NCI-H1417 (cell line): Measurements from ENCODE around the gene SLC39A5.
"Not testable (repeated sequence)": the region's sequence is repeated elsewhere in the genome, so short reads cannot be mapped to it uniquely, and the experiment has no call there.

Source experiments
- DNase-seq, 3 experiments: peaks; one replicate each; lab custom pipeline; 2025; lab: John Stamatoyannopoulos, UW

The SLC39A5 gene, protein sequence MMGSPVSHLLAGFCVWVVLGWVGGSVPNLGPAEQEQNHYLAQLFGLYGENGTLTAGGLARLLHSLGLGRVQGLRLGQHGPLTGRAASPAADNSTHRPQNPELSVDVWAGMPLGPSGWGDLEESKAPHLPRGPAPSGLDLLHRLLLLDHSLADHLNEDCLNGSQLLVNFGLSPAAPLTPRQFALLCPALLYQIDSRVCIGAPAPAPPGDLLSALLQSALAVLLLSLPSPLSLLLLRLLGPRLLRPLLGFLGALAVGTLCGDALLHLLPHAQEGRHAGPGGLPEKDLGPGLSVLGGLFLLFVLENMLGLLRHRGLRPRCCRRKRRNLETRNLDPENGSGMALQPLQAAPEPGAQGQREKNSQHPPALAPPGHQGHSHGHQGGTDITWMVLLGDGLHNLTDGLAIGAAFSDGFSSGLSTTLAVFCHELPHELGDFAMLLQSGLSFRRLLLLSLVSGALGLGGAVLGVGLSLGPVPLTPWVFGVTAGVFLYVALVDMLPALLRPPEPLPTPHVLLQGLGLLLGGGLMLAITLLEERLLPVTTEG

DNA sequence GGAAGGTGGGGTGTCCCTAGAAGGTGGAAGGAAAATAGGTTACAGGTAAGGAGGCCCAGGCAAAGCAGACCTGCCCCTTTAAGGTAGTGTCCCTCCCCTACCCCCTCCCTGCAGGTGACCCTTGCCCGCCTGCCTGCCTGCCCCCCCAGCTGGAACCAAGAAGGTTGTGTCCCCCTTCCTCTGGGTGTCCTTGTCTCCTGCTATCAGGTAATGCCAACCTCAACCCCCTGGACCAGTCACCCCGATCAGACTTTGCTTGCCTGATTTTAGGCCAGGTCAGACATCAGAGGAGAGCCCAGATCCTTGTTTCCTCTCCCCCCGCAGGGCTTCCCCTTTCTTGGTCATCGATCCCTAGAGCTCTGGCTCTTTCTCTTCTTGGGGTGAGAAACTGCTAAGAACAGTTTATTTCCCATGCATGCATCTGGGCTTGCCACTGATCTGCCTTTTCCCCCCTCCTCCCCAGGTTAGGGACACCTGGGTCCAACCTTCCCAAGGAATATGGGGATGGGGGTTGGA, at the start of gene SLC39A5:
Gene SLC39A5 (plus strand): TSS at position 136 of the 516 bp plus-strand sequence. CDS start 1,224 bp downstream, outside the sequence.
- DNase-seq = no peak

DNA sequence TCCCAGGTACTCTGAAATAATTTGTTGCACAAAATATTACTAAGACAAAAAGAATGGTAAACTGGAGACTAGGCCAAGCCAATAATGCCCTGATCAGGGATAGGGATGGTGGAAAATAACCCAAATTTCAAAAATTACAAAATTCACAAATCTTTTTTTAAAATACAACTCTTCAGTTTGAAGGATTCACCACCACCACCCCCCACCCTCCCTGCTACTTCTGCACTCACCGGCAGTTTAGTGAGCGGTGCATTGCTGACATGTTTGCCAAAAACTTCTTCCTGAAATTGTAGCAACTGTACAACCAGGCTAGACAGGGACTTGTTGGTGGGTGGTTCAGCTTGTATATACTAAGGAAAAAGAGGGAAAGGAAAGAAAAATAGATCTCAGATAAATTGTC, 42.9 kb upstream of the SLC39A5 start:
- DNase-seq = no peak

DNA sequence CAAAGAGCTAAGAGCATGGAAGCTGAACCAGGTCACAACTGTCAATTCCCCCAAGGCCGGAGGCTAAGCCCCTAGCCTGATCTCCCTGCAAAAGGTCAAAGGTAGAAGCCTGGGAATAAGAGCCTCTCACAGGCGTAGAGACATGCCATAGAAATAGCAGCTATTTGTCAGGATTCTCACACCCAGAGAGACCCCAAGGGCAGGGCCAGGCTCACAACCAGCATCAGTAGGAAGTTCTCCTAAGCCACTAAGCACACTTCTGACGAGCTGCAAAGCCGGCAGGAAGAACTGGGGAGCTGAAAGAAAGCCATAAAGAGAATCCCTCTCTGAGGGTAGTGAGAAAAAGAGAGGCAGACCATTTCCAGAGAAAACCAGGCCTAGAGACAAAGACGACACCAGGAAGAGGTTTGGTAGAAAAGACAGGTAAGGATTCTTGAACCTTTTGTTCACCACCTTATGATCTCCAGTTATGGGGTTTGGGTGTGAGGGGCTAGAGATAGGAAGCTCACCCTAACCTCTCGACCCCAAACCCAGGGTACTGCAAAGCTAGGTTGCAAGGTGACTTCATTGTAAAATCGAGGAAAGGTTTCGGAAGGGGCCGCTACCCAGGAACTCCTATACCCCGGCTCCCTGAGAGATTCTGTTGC, 41.6 kb upstream of the SLC39A5 start:
- no peak for DNase-seq

GRCh38 chr12:56188778-56189098, 41.1 kb upstream of the SLC39A5 start:
- DNase-seq = peak in 2 of 3 experiments; percentile 78 to 80

- peak; percentile 89 to 92 (median 90) for DNase-seq
These were observed 40.5 kb upstream of the SLC39A5 start, which contains the start of gene SMARCC2 for GRCh38 chr12:56189099-56189917. SMARCC2 (minus strand) TSS chr12:56189483; CDS start chr12:56189461, 22 bp downstream.

GRCh38 chr12:56189918-56190694, 39.7 kb upstream of the SLC39A5 start:
- DNase-seq = peak; percentile 95 to 99 (median 96)

DNA sequence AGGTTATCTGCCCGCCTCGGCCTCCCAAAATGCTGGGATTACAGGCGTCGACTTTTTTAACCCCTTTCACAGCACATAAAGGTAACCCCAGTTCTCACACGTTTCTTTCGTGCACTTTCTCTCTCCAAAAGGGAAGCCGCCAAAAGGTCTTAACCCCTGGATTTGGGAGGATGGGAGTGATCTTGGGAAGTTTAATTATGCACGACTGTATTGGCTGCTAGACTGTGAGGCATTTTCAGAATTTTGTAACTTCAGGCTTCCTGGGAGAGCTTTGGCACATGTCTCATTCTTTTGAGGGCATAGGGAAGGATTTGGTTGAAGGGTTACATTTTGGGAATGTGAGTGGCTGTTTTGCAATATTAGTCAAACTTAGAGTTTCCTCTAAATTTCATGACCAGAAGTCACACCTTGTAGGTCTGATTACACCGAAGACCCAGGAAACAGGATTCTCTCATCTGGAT, 39.1 kb upstream of the SLC39A5 start:
- peak in 1 of 3 experiments; percentile 61 for DNase-seq

DNA sequence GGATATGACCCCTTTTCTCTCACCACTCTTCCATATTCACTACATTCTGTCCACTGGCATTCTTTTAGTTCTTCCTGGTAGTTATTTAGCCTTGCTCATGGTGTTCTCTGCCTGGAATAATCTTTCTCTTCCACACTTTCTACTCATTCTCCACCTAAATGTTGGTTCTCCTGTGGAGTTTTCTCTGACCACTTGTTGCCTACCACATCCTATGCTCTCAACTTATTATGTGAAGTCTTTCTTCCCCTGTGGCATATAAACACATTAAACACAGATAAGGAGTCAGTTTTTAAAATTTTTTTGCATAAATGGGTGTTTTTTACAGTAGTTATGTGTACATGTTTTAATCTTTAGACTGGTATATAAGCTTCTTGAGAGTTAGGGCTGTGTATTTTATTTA, 37.3 kb upstream of the SLC39A5 start:
- DNase-seq = no peak

DNA sequence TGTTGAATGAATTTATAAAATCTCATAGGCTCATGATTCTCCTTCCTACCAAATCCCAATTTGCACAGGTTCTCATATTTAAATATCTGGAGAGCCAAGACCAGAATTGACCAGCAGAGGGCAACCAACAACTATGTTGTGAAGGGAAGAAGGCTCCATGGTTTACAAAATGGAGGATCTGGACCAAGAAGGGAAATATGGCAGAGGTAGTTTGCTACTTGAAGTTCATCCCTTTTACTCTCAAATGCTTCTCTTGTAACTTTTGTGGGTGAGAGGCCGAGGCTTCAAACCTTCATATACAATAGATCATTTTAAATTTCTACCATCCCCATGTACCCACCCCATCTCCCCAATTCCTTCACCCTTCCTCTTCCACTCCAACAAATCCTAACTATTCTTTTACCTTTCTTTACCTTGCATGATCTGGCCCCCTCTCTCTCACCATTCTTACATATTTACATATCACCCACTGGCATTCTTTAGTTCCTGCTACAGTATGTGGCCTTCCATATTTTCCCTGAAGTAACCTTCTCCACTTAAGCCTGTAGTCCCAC, 36.7 kb upstream of the SLC39A5 start:
- peak; percentile 72 to 96 (median 95) for DNase-seq

GRCh38 chr12:56196818-56197550, 32.9 kb upstream of the SLC39A5 start:
- not testable (repeated sequence) for DNase-seq

- no peak for DNase-seq
These were observed 31.8 kb upstream of the SLC39A5 start for GRCh38 chr12:56197921-56198635.

DNA sequence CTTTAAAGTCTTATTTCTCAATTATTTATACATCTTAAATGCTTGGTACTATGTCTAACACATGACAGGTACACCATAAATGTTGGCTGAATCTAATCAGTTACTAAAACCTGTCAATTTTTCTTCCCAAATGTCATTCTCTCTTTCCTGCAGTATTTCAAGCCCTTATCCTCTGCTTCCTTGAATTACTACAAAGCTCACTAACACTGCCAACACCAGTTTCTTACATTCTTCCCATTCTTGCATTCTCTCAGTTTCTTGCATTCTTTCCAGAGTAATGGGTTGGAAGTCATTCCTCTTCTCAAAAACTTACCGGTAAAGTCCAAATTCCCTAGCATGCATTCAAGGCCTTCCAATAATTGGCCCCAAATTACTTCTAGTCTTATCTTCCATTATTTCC, 31.0 kb upstream of the SLC39A5 start:
- no peak for DNase-seq

DNA sequence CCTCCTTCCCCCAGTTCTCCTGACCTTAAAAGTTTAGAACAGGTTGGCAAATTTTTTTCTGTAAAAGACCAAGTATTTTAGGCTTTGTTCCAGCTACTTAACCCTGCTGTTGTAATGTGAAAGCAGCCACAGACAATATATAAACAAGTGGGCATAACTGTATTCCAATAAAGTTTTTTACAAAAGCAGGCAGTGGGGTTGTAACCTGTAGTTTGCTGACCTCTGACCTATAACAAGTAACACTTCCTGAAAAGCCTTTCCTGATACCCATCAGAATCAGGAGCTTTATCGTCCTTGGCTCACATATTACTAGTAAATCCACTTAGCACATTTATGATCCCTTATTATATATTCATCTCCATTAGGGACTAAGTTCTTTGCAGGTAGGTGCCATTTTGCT, 27.5 kb upstream of the SLC39A5 start:
- DNase-seq = no peak

GRCh38 chr12:56202838-56203237, 27.0 kb upstream of the SLC39A5 start:
- no peak for DNase-seq

- no peak for DNase-seq
These were observed 25.6 kb upstream of the SLC39A5 start for GRCh38 chr12:56204275-56204674.

- DNase-seq = no peak
These were observed 24.4 kb upstream of the SLC39A5 start for GRCh38 chr12:56205445-56205844.

GRCh38 chr12:56206452-56207166, 23.2 kb upstream of the SLC39A5 start:
- peak in 2 of 3 experiments; percentile 13 to 56 for DNase-seq

DNA sequence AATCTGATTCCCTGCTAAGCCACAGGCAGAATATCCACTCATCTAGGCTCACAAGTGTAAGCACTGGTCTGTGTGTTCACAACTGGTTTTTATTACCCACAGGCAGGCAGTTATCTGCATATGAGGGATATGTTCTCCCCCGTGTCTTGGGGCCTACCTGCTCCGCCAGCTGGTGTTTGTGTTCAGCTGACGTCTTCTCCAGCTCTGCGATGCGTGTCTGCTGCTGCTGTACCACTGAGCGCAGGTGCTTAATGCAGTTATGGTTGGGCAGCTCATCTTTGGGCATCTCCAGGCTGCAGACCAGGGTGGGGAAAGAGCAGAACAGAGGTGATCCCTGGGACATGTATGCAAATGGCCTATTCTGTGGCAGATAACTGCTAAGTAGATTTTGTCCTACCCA, 21.8 kb upstream of the SLC39A5 start:
- no peak for DNase-seq

DNA sequence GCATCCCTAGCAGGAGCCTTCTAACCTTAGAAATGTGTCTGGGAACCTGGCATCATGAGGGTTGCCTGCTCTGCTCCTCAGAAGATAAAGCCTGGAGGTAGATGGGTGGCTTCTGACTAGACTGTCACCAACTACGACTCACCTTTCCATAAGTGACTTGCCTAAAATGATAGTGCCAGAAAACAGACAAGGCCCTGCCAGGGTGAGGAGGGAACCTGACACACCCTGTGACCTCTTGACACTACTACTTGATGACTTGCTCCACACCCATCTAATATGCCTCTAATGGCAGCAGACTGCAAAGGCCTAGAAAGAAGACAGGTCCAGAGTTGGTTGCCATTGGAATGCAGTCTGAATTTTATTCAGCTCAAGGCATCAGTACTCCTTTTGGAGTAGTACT, 17.5 kb upstream of the SLC39A5 start:
- DNase-seq = no peak
